H1 (cell line): ENCODE measurements around the gene GRIP2. TPM values are rescaled to one million over a fixed set of nuclear protein-coding genes. Genes with fewer than 3 reads are reported as not detected.

Experiments
- CTCF ChIA-PET: fragments of 300-600 bp; sonication (Branson Sonifier 250); formaldehyde crosslinking; loops from one replicate; lab custom pipeline; 2021; ENCODE audit not compliant: partially characterized antibody; lab: Charles Lee
- POLR2A ChIA-PET: fragments of 300-600 bp; sonication (Branson Sonifier 250); formaldehyde crosslinking; loops from one replicate; lab custom pipeline; 2021; ENCODE audit warnings: inconsistent platforms; ENCODE audit not compliant: partially characterized antibody; lab: Charles Lee
- DNase-seq, 2 experiments: peaks; one replicate each; pipeline versions ENCODE4 v3.0.0 to v3.0.0-alpha.2; 2010 to 2022; ENCODE audit warnings: low spot score in 2 of 2, low read depth in 1 of 2, mixed read lengths in 1 of 2
- FAIRE-seq: peaks from 2 replicates; lab custom pipeline; 2011; peaks lifted over from hg19 to GRCh38; lab: Jason Lieb, UNC
- H2AFZ ChIP-seq: 2 replicates; pipeline ENCODE4 v1.8.1; 2012; ENCODE audit warnings: low read length, inconsistent platforms
- H2AK5ac ChIP-seq: 2 replicates; pipeline ENCODE4 v1.6.1; 2013; ENCODE audit warnings: low read depth, low read length
- H2BK120ac ChIP-seq: replicated peaks from 2 replicates; pipeline ENCODE3; 2013; ENCODE audit warnings: low read depth, low read length, inconsistent platforms
- H2BK12ac ChIP-seq: 2 replicates; pipeline ENCODE4 v1.6.1; 2013; ENCODE audit warnings: low read depth, low read length
- H2BK15ac ChIP-seq: 2 replicates; pipeline ENCODE4 v1.6.1; 2013; ENCODE audit warnings: low read length
- H2BK20ac ChIP-seq: 2 replicates; pipeline ENCODE4 v1.6.1; 2013; ENCODE audit warnings: low read length
- H2BK5ac ChIP-seq: 2 replicates; pipeline ENCODE4 v1.6.1; 2013; ENCODE audit warnings: low read depth, low read length
- H3K14ac ChIP-seq: 2 replicates; pipeline ENCODE4 v1.6.1; 2013; ENCODE audit warnings: inconsistent platforms; ENCODE audit not compliant: insufficient read length
- H3K18ac ChIP-seq: 2 replicates; pipeline ENCODE4 v1.6.1; 2013; ENCODE audit warnings: low read length; ENCODE audit errors: extremely low read depth
- H3K23ac ChIP-seq: 2 replicates; pipeline ENCODE4 v1.6.1; 2013; ENCODE audit warnings: inconsistent platforms; ENCODE audit not compliant: insufficient read length
- H3K23me2 ChIP-seq: 2 replicates; pipeline ENCODE4 v1.6.1; 2013; ENCODE audit warnings: low read depth, low read length
- H3K27ac ChIP-seq: 2 replicates; pipeline ENCODE4 v1.6.1; 2011; ENCODE audit warnings: low read depth, low read length, inconsistent platforms
- H3K27me3 ChIP-seq, 4 experiments: replicated peaks in 1 of 4; 1 replicate in 1 of 4; 2 replicates in 3 of 4; pipeline versions ENCODE4 v1.6.1 to v1.8.1; 2011 to 2013; ENCODE audit warnings: low read length in 3 of 4, mild to moderate bottlenecking in 3 of 4, inconsistent platforms in 2 of 4, mixed read lengths in 2 of 4, moderate library complexity in 1 of 4; ENCODE audit not compliant: control insufficient read depth in 3 of 4, insufficient read depth in 3 of 4; ENCODE audit errors: extremely low read depth in 1 of 4
- H3K36me3 ChIP-seq, 4 experiments: 2 replicates each; pipeline versions ENCODE4 v1.6.1 to v1.8.1; 2011 to 2013; ENCODE audit warnings: mild to moderate bottlenecking in 4 of 4, low read length in 3 of 4, moderate library complexity in 2 of 4, control low read depth in 1 of 4, inconsistent platforms in 1 of 4; ENCODE audit not compliant: insufficient read depth in 4 of 4, control insufficient read depth in 2 of 4
- H3K4ac ChIP-seq: replicated peaks from 2 replicates; pipeline ENCODE3; 2013; ENCODE audit warnings: low read length, low read depth, mixed read lengths, inconsistent platforms; ENCODE audit not compliant: insufficient read length
- H3K4me1 ChIP-seq, 4 experiments: replicated peaks in 1 of 4; 1 replicate in 1 of 4; 2 replicates in 3 of 4; pipeline versions ENCODE4 v1.6.1 to v1.8.1; 2011 to 2013; ENCODE audit warnings: low read length in 3 of 4, inconsistent platforms in 2 of 4, mixed read lengths in 1 of 4; ENCODE audit not compliant: insufficient read depth in 4 of 4, control insufficient read depth in 3 of 4
- H3K4me2 ChIP-seq, 2 experiments: 2 replicates each; pipeline versions ENCODE4 v1.6.1 to v1.8.1; 2011 to 2013; ENCODE audit warnings: low read depth in 2 of 2, low read length in 2 of 2, control low read depth in 1 of 2, inconsistent platforms in 1 of 2, mild to moderate bottlenecking in 1 of 2; ENCODE audit not compliant: insufficient read depth in 1 of 2
- H3K4me3 ChIP-seq, 4 experiments: fragments of 200-600, 300-600 bp in 1 of 4; sonication (generic), shearing (Covaris generic), sonication (Bioruptor Twin) in 1 of 4; 2 replicates each; pipeline versions ENCODE4 v1.5.1 to v1.8.1; 2011 to 2016; ENCODE audit warnings: low read length in 4 of 4, low read depth in 3 of 4, control low read depth in 2 of 4, inconsistent platforms in 2 of 4, mild to moderate bottlenecking in 2 of 4, mixed read lengths in 1 of 4, moderate library complexity in 1 of 4; ENCODE audit not compliant: insufficient read depth in 2 of 4; ENCODE audit errors: extremely low read depth in 1 of 4
- H3K56ac ChIP-seq: replicated peaks from 2 replicates; pipeline ENCODE3; 2013; ENCODE audit warnings: low read depth, mild to moderate bottlenecking, mixed read lengths, low read length, inconsistent platforms; ENCODE audit not compliant: insufficient read length
- H3K79me1 ChIP-seq: 2 replicates; pipeline ENCODE4 v1.6.1; 2013; ENCODE audit warnings: low read depth, low read length, control low read depth
- H3K79me2 ChIP-seq, 2 experiments: 2 replicates each; pipeline versions ENCODE4 v1.6.1 to v1.8.1; 2012 to 2013; ENCODE audit warnings: low read length in 2 of 2, mild to moderate bottlenecking in 2 of 2, inconsistent platforms in 1 of 2; ENCODE audit not compliant: insufficient read depth in 2 of 2, control insufficient read depth in 1 of 2
- H3K9ac ChIP-seq, 4 experiments: replicated peaks in 1 of 4; 1 replicate in 1 of 4; 2 replicates in 3 of 4; pipeline versions ENCODE4 v1.6.1 to v1.8.1; 2011 to 2013; ENCODE audit warnings: low read depth in 3 of 4, low read length in 3 of 4, control low read depth in 2 of 4, mild to moderate bottlenecking in 2 of 4, moderate library complexity in 2 of 4, inconsistent platforms in 1 of 4; ENCODE audit errors: extremely low read depth in 1 of 4
- H3K9me3 ChIP-seq, 2 experiments: 2 replicates each; pipeline versions ENCODE4 v1.6.1 to v1.8.1; 2012 to 2013; ENCODE audit warnings: mild to moderate bottlenecking in 2 of 2, moderate library complexity in 2 of 2, control low read depth in 1 of 2, inconsistent platforms in 1 of 2, low read depth in 1 of 2, low read length in 1 of 2, mixed read lengths in 1 of 2; ENCODE audit not compliant: insufficient read depth in 2 of 2
- H4K20me1 ChIP-seq, 2 experiments: replicated peaks in 1 of 2; 2 replicates each; pipeline versions ENCODE3 to v1.8.1; 2011 to 2013; ENCODE audit warnings: inconsistent platforms in 2 of 2, low read length in 2 of 2, mild to moderate bottlenecking in 1 of 2; ENCODE audit not compliant: insufficient read depth in 2 of 2, control insufficient read depth in 1 of 2
- H4K5ac ChIP-seq: 2 replicates; pipeline ENCODE4 v1.6.1; 2013; ENCODE audit warnings: low read length, low read depth, mixed read lengths, inconsistent platforms; ENCODE audit not compliant: insufficient read length
- H4K8ac ChIP-seq: 2 replicates; pipeline ENCODE4 v1.8.0; 2013; ENCODE audit warnings: mild to moderate bottlenecking, moderate library complexity, low read length, inconsistent platforms; ENCODE audit not compliant: insufficient read depth; ENCODE audit errors: extremely low read depth
- H4K91ac ChIP-seq: replicated peaks from 2 replicates; pipeline ENCODE3; 2013; ENCODE audit warnings: low read length, mixed read lengths, inconsistent platforms; ENCODE audit not compliant: insufficient read length
- CEBPB ChIP-seq: IDR thresholded peaks from 2 replicates; pipeline ENCODE4 v1.6.1; 2012; ENCODE audit warnings: low read depth, low read length
- CHD1 ChIP-seq: IDR thresholded peaks from 2 replicates; pipeline ENCODE4 v1.6.1; 2012; ENCODE audit warnings: low read depth, low read length, improper control_type of control experiment
- CTCF ChIP-seq, 3 experiments: IDR thresholded peaks; 1 replicate in 2 of 3; 2 replicates in 1 of 3; pipeline versions ENCODE4 v1.5.1 to v1.6.1; 2011; ENCODE audit warnings: low read length in 3 of 3, mild to moderate bottlenecking in 3 of 3, inconsistent platforms in 2 of 3, low read depth in 1 of 3, moderate library complexity in 1 of 3; ENCODE audit not compliant: insufficient read depth in 1 of 3; ENCODE audit errors: control extremely low read depth in 1 of 3
- POLR2AphosphoS5 ChIP-seq: IDR thresholded peaks from 2 replicates; pipeline ENCODE4 v1.6.1; 2011; ENCODE audit warnings: low read depth, low read length
- SIRT6 ChIP-seq: IDR thresholded peaks from one replicate; pipeline ENCODE4 v1.7.1; 2012; ENCODE audit warnings: low read length, inconsistent platforms
- TBP ChIP-seq: IDR thresholded peaks from 2 replicates; pipeline ENCODE4 v1.6.1; 2011; ENCODE audit warnings: low read depth, low read length, improper control_type of control experiment
- WGBS, 2 experiments: shearing (Covaris generic) in 1 of 2; methylation state at CpG; one replicate each; pipeline versions ENCODE4 v1.1.6 to v1.1.7; 2013 to 2015; ENCODE audit warnings: low lambda C conversion rate in 2 of 2, mixed read lengths in 2 of 2, inconsistent platforms in 1 of 2, low coverage in 1 of 2, missing lambda C conversion rate in 1 of 2; ENCODE audit not compliant: insufficient replicate concordance in 2 of 2, insufficient coverage in 1 of 2, insufficient read length in 1 of 2; ENCODE audit errors: extremely low coverage in 1 of 2, missing lambda C conversion rate in 1 of 2; 5-methylcytosine and 5-hydroxymethylcytosine counted together
- polyA plus RNA-seq, 7 experiments: library from polyadenylated mRNA; depleted of rRNA in 3 of 7; stranded (reverse) in 5 of 7; unstranded in 2 of 7; fragments of >200 nt in 5 of 7; fragments of 200-250 nt in 2 of 7; gene quantifications; 1 replicate in 5 of 7; 2 replicates in 1 of 7; 4 replicates in 1 of 7; pipeline versions ENCODE4 v1.2.1 to v1.2.3, GENCODE V29; 2011 to 2013; ENCODE audit warnings: missing spikeins in 2 of 7, mixed read lengths in 2 of 7
- total RNA-seq: library from RNA; stranded (reverse); fragmentation: NEBNext Ultra II Directional; extraction: Animal tissue kit (Norgen Biotek cat#: 25700); gene quantifications from 2 replicates; pipeline ENCODE4 v1.2.1, GENCODE V29; 2021
- TF ChIP-seq, protein P1 (sequence below): IDR thresholded peaks from 2 replicates; pipeline ENCODE4 v1.6.1; 2011; ENCODE audit warnings: low read length, improper control_type of control experiment

Gene GRIP2
- total and polyA plus RNA-seq, 2 of the 8 experiments (the other 6 are each of a cell fraction or from before 2014, with no cell fraction given), result 2.5 to 6.4 TPM

DNA sequence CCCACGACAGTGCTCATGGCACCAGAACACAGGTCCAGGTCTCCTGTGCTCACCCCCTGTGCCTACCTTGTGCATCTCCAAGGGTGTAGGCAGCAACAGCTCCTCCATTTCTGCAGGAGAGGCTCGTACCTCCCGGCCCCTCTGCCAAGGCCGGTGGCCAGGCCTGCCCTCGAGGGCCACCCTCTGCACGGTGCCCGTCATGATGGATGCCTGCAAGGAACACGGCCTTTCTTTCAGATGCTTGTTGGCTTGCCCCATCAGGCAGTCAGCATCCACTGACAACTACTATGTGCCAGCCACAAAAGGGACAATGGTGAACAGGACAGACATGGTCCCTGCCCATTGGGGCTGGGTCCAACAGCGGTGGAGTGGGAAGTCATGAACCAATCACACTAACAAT is 43.8 kb downstream of the GRIP2 start:
- Histone ChIP-seq H3K4me3 (no peak overlapping the region), H3K4me1 (no peaks in the 10 kb centered on the region; a peak in 1 of 7 replicates), H3K36me3 (no peaks in the 10 kb centered on the region), H2BK20ac (no peak overlapping the region), H2BK12ac (0 out of 2 replicates have a peak overlapping the region, but pooled peaks have one; percentile 60), H3K14ac (no peak overlapping the region), H2BK5ac (no peak overlapping the region), H3K79me2 (no peaks in the 10 kb centered on the region), H3K4ac (no peak overlapping the region), H2AFZ (no peak overlapping the region), H3K23ac (no peak overlapping the region), H2BK15ac (no peak overlapping the region), H3K4me2 (no peak overlapping the region), H3K27me3 (no peaks in the 10 kb centered on the region), H4K5ac (no peak overlapping the region), H2AK5ac (no peak overlapping the region), H3K56ac (no peak overlapping the region), H4K8ac (no peak overlapping the region), H4K91ac (no peak overlapping the region), H3K79me1 (no peaks in the 10 kb centered on the region; the same call in 1 of the 2 replicates), H3K23me2 (no peaks in the 10 kb centered on the region), H2BK120ac (no peak overlapping the region), H3K9ac (no peak overlapping the region), H3K9me3 (no peaks in the 10 kb centered on the region), H3K18ac (no peak overlapping the region), H3K27ac (no peak overlapping the region), H4K20me1 (no peaks in the 10 kb centered on the region)
- FAIRE-seq (no peak), DNase-seq (no peak)
- CTCF ChIA-PET, result interaction anchor here (0.6 to 4.3 kb wide), 15 partner anchors 10 to 765 kb away, joined by 3 to 27 read pairs (median 4); no protein-coding TSS in a partner anchor
- TF ChIP-seq CTCF (IDR thresholded peaks at IDR 0.05; ENCODE audit: control extremely low read depth in 1 of 3, insufficient read depth in 1 of 3, low read depth in 1 of 3, low read length in 3 of 3) (no peak), TBP (no peak), POLR2AphosphoS5 (no peak), CEBPB (no peak), SIRT6 (no peak), CHD1 (no peak)
- TF ChIP-seq, protein P1, sequence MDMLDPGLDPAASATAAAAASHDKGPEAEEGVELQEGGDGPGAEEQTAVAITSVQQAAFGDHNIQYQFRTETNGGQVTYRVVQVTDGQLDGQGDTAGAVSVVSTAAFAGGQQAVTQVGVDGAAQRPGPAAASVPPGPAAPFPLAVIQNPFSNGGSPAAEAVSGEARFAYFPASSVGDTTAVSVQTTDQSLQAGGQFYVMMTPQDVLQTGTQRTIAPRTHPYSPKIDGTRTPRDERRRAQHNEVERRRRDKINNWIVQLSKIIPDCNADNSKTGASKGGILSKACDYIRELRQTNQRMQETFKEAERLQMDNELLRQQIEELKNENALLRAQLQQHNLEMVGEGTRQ, result no peak
- POLR2A ChIA-PET, result no interaction called here
- 89% methylated on average over 9 of the region's 9 CpGs; no CpG with 5 or more reads in 1 of the 2 experiments for WGBS, 2 experiments
